Measurements from ENCODE around the gene ZYG11B. TPM values are rescaled to one million over a fixed set of nuclear protein-coding genes. Genes with fewer than 3 reads are reported as not detected.
A peak's percentile ranks its signal among the peaks of the same experiment; 100 is the strongest.

ZYG11B gene
- total and polyA plus RNA-seq, 9 of the 15 experiments (the other 6 are each of a cell fraction or from before 2014, with no cell fraction given), result 4.9 to 22.2 (median 12.2) TPM

GRCh38 chr1:52702886-52703787 is 23.1 kb upstream of the ZYG11B start (continued):
- TF ChIP-seq ZBTB40 (IDR thresholded peaks at IDR 0.05) (peak; percentile 31; the same call in 1 of the 2 replicates), ZBTB40 (CRISPR knock-in tag; IDR thresholded peaks at IDR 0.05) (no peak), ZNF134 (CRISPR knock-in tag; conservative IDR thresholded peaks at IDR 0.05) (no peak), HMG20A (CRISPR knock-in tag; conservative IDR thresholded peaks at IDR 0.05) (no peak), CBX1 (IDR thresholded peaks at IDR 0.05; ENCODE audit: low read depth) (0 out of 2 replicates have a peak, but pooled peaks have one; percentile 22), RBM25 (IDR thresholded peaks at IDR 0.05; ENCODE audit: low read depth, low read length, severe bottlenecking) (peak; percentile 90), ZNF584 (CRISPR knock-in tag; IDR thresholded peaks at IDR 0.05; ENCODE audit: low read depth) (peak; percentile 79), ZNF507 (tag; conservative IDR thresholded peaks at IDR 0.05) (no peak), ELK1 (CRISPR knock-in tag; IDR thresholded peaks at IDR 0.05) (no peak), LCOR (CRISPR knock-in tag; IDR thresholded peaks at IDR 0.05) (peak; percentile 53; the same call in 1 of the 2 replicates), ZC3H11A (IDR thresholded peaks at IDR 0.05; ENCODE audit: low read depth, low read length) (no peak)
- TF ChIP-seq, protein P1, sequence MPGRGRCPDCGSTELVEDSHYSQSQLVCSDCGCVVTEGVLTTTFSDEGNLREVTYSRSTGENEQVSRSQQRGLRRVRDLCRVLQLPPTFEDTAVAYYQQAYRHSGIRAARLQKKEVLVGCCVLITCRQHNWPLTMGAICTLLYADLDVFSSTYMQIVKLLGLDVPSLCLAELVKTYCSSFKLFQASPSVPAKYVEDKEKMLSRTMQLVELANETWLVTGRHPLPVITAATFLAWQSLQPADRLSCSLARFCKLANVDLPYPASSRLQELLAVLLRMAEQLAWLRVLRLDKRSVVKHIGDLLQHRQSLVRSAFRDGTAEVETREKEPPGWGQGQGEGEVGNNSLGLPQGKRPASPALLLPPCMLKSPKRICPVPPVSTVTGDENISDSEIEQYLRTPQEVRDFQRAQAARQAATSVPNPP (IDR thresholded peaks at IDR 0.05; ENCODE audit: borderline replicate concordance, insufficient read depth, insufficient read length), result no peak
- TF ChIP-seq, protein P2, sequence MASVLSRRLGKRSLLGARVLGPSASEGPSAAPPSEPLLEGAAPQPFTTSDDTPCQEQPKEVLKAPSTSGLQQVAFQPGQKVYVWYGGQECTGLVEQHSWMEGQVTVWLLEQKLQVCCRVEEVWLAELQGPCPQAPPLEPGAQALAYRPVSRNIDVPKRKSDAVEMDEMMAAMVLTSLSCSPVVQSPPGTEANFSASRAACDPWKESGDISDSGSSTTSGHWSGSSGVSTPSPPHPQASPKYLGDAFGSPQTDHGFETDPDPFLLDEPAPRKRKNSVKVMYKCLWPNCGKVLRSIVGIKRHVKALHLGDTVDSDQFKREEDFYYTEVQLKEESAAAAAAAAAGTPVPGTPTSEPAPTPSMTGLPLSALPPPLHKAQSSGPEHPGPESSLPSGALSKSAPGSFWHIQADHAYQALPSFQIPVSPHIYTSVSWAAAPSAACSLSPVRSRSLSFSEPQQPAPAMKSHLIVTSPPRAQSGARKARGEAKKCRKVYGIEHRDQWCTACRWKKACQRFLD (CRISPR knock-in tag; IDR thresholded peaks at IDR 0.05), result peak; percentile 70

Data from K562 (cell line).